GM10266 (cell line): ENCODE results near the gene AGBL3.
"Not testable (repeated sequence)": the region's sequence is repeated elsewhere in the genome, so short reads cannot be mapped to it uniquely, and the experiment has no call there.

Source experiments
- DNase-seq: peaks from one replicate; pipeline ENCODE4 v3.0.0; 2012; ENCODE audit errors: extremely low spot score
- CTCF ChIP-seq: IDR thresholded peaks from 2 replicates; pipeline ENCODE4 v1.5.1; 2012; ENCODE audit warnings: mild to moderate bottlenecking, low read depth; ENCODE audit not compliant: control insufficient read depth, insufficient read depth; ENCODE audit errors: missing control alignments

The AGBL3 gene

GRCh38 chr7:135168489-135169140 is 182.3 kb downstream of the AGBL3 start:
- TF ChIP-seq CTCF, result no peak
- no peak for DNase-seq

DNA sequence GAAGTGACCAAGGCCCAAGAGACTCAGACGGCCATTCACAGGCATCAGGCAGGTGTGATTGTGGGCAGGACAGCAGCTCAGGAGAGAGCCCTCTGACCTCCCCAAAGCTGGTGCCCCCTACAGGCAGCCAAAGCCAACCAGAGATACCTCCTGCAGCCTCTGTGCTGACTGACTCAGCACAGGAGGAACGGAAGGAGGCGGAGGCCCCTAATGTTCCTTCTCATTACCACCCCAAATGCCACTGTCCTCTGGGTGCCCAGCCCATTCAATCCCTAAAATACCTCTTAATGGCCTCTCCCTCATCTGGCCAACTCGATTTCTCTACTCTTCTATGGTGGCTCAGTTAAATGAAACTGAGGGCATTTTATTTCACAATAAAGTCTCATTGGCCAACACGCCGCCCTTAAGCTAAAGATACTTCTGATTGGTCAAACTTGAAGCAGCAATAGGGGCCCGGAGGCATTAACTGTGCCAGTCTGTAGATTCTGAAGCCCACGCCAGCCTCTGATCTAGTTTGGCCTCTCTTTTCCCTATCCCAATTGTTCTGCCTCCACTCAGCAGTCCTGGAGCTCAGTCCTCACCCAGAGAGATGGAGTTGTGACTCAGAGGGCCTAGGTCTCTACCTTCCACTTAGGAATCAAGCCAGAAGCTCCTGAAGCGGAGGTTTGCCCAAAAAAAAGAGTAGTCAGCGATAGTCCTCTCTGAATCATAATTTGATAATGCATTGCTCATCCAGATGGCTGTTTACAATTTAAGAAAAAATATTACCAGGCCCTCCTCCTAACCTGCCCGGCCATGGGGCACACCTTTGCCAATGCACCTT is 183.0 kb downstream of the AGBL3 start:
- peak; percentile 81 for TF ChIP-seq CTCF
- peak; percentile 77 for DNase-seq

DNA sequence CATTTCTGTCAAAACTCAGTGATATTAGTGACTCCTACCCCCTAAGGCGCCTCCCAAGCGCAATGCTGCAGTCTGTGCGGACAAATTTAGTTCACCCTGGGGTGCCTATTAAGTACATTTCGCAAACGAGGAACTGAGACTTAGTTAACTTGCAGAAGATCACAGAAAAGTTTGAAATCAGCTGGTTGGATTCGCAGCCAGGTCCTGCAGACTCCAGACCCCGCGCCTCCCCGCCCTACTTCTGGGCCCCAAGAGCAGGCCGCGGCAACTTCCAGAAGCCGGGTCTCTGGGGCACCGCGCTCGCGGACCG is 183.6 kb downstream of the AGBL3 start:
- TF ChIP-seq CTCF, result no peak
- DNase-seq, result no peak

DNA sequence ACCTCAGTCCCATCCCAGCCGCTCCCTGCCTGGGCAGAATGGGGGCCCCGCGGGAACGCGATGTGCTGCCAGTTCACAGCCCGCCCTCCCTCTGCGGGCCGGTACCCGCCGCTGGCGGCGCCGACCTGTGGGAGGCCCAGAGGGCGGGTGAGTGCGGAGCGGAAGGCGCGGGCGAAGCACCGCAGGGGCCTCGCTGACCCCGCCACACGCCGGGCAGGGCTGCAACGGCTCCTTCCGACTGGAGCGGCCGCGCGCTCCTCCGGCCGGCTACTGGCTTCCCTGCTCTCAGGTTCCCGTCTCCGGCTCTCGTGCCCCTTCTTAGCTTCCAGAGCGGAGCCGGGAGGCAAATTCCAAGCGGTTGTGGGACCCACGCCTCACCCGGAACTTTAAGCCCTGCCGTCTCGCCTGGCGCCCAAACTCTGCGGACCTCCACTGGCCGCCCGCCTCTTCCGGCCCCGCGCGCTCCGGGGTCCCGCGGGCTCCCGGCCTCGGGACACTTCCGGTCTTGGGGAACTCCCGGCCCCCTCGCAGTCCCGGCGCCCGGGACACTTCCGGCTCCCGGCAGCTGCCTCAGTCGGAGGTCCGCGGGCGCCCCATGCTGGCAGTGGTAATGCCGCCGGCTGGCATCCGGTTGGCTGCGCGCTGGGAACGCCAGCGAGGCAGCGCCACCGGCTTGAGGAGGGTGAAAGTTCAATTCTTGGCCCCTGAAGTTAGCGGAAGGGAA is 184.1 kb downstream of the AGBL3 start, which contains the start of gene CYREN:
TSS of gene CYREN (minus strand) at position 434 of the 724 bp plus-strand sequence. CDS start 1,785 bp downstream, outside the sequence.
- peak; percentile 91 for DNase-seq
- peak; percentile 84 for TF ChIP-seq CTCF

DNA sequence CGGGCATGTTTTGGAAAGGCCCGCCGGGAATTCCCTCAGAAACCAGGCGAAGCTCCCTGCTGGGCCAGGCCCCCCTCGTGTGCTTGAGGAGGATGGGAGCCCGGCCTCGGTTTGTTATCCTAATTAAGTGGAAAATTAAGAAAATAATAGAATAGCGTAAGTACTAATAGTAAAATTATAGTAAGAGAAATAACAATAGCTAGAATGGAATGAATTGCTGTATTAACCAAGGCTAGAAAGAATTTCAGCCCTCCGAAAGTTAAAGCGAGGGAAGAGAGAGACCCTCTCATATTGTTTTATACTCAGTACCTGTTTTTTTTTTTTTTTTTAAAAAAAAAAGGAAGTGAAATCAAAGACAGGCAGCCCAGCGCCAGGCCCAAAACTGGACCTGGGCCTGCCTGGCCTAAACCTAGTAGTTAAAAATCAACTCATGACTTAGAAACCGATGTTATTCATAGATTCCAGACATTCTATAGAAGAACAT is 184.7 kb downstream of the AGBL3 start:
- not testable (repeated sequence) for DNase-seq

GRCh38 chr7:135171581-135172291 is 185.4 kb downstream of the AGBL3 start:
- DNase-seq, result not testable (repeated sequence)

- DNase-seq, result not testable (repeated sequence)
Measured at GRCh38 chr7:135173916-135174315, 187.6 kb downstream of the AGBL3 start.

DNA sequence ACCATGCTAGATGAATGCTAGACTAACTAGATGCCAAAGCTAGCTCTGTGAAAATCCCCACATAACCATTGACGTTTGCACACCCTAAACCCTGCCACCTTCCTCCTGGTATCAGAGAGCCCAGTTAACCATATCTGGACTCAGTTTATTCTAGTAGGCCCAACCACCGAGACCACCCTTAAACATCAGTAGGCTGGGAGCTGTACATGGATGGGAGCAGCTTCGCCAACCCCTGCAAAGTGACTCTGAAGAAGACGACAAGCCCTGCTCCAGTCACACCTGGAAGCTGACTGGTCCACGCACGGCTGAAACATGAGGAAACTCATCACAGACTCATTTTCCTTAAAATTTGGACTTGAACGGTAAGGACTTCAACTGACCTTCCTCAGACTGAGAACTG is 188.6 kb downstream of the AGBL3 start:
- no peak for DNase-seq
- no peak for TF ChIP-seq CTCF
